HG02981 (cell line): ENCODE data around the gene EPB41L1.

Experiments
- ATAC-seq: cut with Tn5 transposase; IDR thresholded peaks from one replicate; pipeline ENCODE4 v1.9.1; 2021; ENCODE audit warnings: mild to moderate bottlenecking, moderate library complexity; ENCODE audit not compliant: unreplicated experiment

EPB41L1 gene

GRCh38 chr20:36184816-36185776, 30.6 kb downstream of the EPB41L1 start:
- no peak for ATAC-seq

- ATAC-seq, result no peak
These were observed 39.6 kb downstream of the EPB41L1 start for GRCh38 chr20:36193977-36194712.

DNA sequence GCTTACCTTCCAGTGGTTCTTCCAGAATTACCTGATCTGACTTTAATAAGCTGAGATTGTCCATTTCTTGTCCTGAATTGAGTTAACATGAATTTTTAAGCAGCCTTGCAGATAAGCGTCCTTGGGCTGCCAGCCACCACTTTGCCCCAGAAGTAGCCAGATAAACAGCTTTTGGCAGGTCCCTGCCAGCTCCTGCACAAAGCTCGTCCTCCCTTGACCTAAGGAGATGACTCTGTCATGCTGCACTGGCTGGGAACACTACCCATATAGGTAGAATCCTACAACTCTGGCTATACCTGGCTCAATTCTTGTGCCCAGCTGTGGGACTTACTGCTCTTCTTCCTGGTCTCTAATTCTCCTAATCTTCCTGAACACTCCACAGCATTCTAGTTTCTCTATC, 42.1 kb downstream of the EPB41L1 start:
- no peak for ATAC-seq

DNA sequence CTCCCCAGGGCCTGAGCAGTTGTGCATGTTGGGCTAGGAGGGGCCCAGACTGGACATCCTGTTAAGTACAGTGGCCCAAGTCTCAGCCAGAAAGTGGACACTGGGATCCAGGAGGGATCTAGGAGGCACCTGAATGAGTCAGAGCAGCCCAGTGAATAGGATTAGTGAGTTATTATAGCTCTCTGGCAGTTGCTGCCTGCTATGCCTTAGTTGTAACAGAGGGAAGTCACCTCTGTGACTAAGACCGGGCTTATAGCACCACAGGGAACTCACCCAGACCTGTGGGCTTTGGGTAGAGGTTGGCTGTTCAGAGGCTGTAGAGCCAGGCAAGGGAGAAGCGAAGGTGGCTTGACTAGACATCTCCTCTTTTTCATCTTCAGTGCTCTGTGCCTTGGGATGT, 42.7 kb downstream of the EPB41L1 start:
- ATAC-seq, result no peak

GRCh38 chr20:36199345-36200257, 45.1 kb downstream of the EPB41L1 start:
- ATAC-seq, result no peak

GRCh38 chr20:36200451-36200850, 45.9 kb downstream of the EPB41L1 start:
- ATAC-seq, result no peak

- ATAC-seq, result no peak
These were observed 46.7 kb downstream of the EPB41L1 start for GRCh38 chr20:36201198-36201597.

- ATAC-seq, result no peak
These were observed 48.4 kb downstream of the EPB41L1 start for GRCh38 chr20:36202891-36203338.

DNA sequence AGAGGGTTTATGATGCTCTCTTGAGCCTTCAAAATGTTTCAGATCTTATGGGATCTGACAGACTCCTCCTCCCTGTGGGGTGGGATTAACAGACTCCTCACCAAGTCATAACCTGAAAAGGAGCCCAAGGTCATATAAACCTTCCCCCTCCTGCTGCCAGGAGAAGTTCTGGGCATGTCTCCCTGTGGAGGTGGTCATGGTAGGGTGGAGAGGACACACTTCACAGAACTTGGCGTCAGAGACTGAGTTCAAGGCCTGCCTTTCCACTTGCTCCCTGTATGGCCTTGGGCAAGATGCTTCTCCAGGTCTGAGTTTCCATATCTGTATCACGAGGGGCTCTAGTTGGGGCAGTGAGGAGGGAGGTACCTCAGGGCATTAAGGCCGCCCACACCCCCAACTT, 49.3 kb downstream of the EPB41L1 start:
- ATAC-seq, result no peak

- ATAC-seq, result no peak
These were observed 50.5 kb downstream of the EPB41L1 start for GRCh38 chr20:36205026-36205425.

GRCh38 chr20:36206068-36206467, 51.5 kb downstream of the EPB41L1 start:
- no peak for ATAC-seq

DNA sequence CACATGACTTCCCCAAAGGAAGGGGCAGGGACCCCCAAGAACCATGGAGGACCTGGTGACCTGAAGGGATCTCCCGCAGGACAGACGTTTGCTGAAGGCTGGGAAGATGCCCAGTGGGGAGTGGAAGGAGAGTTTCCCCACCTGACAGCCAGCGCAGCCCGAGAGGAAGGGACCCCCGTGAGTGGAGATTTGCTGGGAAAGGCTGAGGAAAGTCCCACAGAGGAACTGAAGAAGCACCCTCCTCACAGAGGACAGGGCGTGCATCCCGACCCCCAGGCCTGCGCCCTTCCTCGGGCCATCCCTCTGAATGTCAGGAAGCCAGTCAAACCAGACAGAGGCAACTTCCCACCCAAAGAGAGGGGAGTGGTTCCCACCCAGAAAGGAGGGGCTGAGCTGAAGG, 52.1 kb downstream of the EPB41L1 start:
- no peak for ATAC-seq

GRCh38 chr20:36207602-36208001, 53.1 kb downstream of the EPB41L1 start:
- ATAC-seq, result no peak

DNA sequence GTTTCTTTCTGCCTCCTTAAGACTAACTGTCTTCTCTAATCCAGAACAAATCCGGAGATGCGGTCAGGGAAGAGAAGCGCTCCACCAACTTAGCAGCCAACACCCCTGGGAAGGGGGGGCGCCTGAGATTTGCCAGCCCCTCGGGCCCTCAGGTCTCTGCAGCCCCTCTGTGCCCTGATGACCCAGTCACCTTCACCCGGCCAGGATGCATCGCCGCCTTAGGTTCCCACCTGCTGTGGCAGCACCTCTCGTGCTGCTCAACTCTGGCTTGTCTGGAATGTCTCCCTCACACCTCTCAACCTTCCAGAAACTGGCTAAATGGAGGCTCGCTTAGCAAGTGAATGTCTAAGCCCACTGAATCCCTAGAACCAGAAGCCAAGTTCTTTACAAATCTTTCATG, 53.7 kb downstream of the EPB41L1 start:
- no peak for ATAC-seq

DNA sequence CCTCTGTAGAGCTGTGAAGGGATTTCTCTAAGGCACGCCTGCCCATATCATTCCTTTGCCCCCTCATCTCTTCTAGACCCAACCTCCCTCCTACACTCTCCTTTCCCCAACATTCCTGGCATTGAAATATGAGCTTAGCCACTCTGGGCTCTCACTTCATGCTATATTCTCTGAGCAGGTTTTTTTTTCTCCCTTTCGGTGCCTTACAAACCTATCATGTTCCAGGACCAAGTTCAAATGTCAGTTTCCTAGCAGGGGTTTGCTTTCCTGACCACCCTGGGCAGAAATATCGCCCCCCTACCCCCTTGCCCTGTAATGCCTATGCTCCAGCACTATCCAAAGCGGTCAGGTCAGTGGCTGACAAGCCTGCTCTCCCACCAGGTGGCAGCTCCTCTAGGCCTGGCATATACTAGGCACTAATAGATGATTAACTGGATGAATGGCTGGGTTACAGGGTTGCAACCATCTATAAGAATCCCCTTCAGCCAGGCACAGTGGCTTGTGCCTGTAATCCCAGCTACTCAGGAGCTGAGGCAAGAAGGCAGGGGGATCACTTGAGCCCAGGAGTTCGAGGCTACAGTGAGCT, 56.0 kb downstream of the EPB41L1 start:
- no peak for ATAC-seq

DNA sequence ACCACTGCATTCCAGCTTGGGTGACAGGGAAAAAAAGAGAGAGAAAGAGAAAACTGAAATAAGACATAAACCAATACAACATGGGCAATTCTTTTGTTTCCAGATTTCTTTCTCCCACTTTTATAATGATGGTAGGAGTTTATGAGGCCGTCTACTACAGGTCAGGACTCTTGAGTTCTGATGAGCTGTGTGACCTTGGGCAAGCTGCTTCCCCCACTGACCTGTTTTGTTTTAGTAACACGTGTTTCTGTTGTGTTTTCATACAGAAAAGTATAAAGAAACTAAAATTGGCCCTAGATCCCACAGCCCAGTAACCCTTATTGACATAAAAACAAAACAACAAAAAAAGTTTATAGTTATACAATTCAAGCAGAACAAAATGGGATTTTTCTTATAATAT, 58.8 kb downstream of the EPB41L1 start:
- no peak for ATAC-seq

DNA sequence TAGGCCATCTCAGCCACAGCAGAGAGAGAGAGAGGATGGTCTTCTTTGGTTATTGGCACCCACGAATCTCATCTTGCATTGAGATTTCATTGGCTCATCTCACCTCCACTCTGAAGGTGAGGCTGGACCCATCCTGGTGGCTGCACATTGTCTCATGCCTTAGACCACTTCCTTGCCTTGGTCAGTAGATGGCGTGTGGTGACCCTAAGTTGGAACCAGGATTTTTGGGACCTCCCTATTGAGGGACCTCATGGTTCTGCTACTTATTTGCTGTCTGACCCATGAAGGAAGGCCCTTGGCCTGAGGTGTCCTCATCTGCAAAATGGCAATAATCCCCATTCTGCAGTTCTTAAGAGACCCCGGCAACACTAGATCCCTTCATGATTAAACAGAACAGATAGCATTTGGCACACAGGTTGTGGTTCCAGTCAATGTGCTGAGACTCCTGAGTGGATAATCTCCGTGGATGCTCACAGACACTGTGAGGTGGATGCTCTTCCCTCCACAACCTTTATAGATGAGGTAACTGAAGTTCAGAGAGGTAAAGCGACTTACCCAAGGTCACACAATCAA, 60.2 kb downstream of the EPB41L1 start:
- no peak for ATAC-seq

GRCh38 chr20:36215778-36216177, 61.2 kb downstream of the EPB41L1 start:
- no peak for ATAC-seq

GRCh38 chr20:36216314-36217025, 61.9 kb downstream of the EPB41L1 start:
- no peak for ATAC-seq

DNA sequence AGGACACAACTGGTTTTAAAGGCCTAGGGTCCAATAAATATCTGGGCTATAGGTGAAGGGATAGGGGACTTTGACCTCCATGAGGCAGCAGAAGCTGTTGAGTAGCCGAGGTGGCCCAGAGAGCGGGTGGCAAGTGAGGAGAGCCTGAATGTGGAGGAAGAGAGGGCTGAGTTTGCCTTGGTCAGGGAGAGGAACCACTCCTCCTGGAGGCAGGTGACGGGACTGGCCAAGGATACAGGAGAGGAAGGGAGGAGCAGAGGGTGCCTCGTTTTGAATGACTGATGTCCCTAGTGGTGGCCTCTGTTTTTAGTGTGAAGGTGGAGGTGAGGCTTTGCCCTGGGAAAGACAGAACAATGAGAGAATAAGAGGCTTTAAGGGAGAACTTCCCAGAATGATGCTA, 62.7 kb downstream of the EPB41L1 start:
- ATAC-seq, result no peak
